Mammary epithelial cell (primary cell): ENCODE results near the gene ADAMTSL2.

Experiments
- CTCF ChIP-seq, 2 donors: IDR thresholded peaks in 1 of 2; conservative IDR thresholded peaks in 1 of 2; 2 replicates each; pipeline ENCODE4 v1.5.1; 2011 to 2012; ENCODE audit warnings: inconsistent platforms in 2 of 2, low read length in 2 of 2, mild to moderate bottlenecking in 2 of 2, control low read depth in 1 of 2, low read depth in 1 of 2; ENCODE audit not compliant: insufficient read depth in 1 of 2; ENCODE audit errors: extremely low read depth in 1 of 2
- EZH2 ChIP-seq: IDR thresholded peaks from 2 replicates; pipeline ENCODE4 v1.6.1; 2012; ENCODE audit warnings: low read length, inconsistent platforms, borderline replicate concordance

GRCh38 chr9:133534346-133535291 is at the start of gene ADAMTSL2:
- TF ChIP-seq CTCF (conservative IDR thresholded peaks at IDR 0.05 in 1 of 2, IDR thresholded peaks at IDR 0.05 in 1 of 2; ENCODE audit: extremely low read depth in 1 of 2, insufficient read depth in 1 of 2, low read depth in 1 of 2, low read length in 2 of 2) (no peak), EZH2 (no peak)
